Gastroesophageal sphincter (tissue), 4 donors: Measurements from ENCODE around the gene C11orf42. TPM values are rescaled to one million over a fixed set of nuclear protein-coding genes. Genes with fewer than 3 reads are reported as not detected.

Experiments used
- ATAC-seq: fragments of 150-250 bp; one replicate; pipeline ENCODE4 v1.9.1; 2016; ENCODE audit warnings: mild to moderate bottlenecking, moderate library complexity
- H3K27ac ChIP-seq, 4 donors: fragments of 200-600 bp; sonication (generic) in 3 of 4; 1 replicate in 3 of 4; 2 replicates in 1 of 4; pipeline ENCODE4 v1.5.1; 2016 to 2019
- H3K27me3 ChIP-seq: fragments of 200-600 bp; sonication (generic); one replicate; pipeline ENCODE4 v1.5.1; 2019
- H3K36me3 ChIP-seq, 2 donors: fragments of 200-600 bp; sonication (generic); one replicate each; pipeline ENCODE4 v1.5.1; 2019; ENCODE audit warnings: control low read depth in 1 of 2
- H3K4me1 ChIP-seq, 3 donors: fragments of 200-600 bp; sonication (generic); 1 replicate in 2 of 3; 2 replicates in 1 of 3; pipeline ENCODE4 v1.5.1; 2016 to 2019; ENCODE audit warnings: control low read depth in 2 of 3
- H3K4me3 ChIP-seq, 2 donors: fragments of 200-600 bp; sonication (generic); one replicate each; pipeline ENCODE4 v1.5.1; 2019; ENCODE audit warnings: mild to moderate bottlenecking in 1 of 2, moderate library complexity in 1 of 2
- H3K9me3 ChIP-seq, 3 donors: fragments of 200-600 bp; sonication (generic); one replicate each; pipeline ENCODE4 v1.5.1; 2017 to 2019; ENCODE audit warnings: control low read depth in 2 of 3
- EP300 ChIP-seq: sonication (generic); formaldehyde crosslinking; IDR thresholded peaks from one replicate; pipeline ENCODE4 v1.6.1; 2017; ENCODE audit warnings: antibody characterized with exemption, mild to moderate bottlenecking
- POLR2A ChIP-seq, 2 donors: fragments of 450-650 bp; IDR thresholded peaks; one replicate each; pipeline ENCODE4 v1.6.1; 2017; ENCODE audit warnings: antibody characterized with exemption in 2 of 2, mild to moderate bottlenecking in 2 of 2, moderate library complexity in 1 of 2
- POLR2AphosphoS5 ChIP-seq: sonication (generic); formaldehyde crosslinking; IDR thresholded peaks from one replicate; pipeline ENCODE4 v1.6.1; 2017; ENCODE audit warnings: antibody characterized with exemption
- WGBS, 2 donors: methylation state at CpG; one replicate each; pipeline ENCODE4 v1.1.5; 2018; ENCODE audit warnings: low coverage in 1 of 2; 5-methylcytosine and 5-hydroxymethylcytosine counted together
- total RNA-seq, 4 donors: library from RNA; depleted of rRNA; stranded (reverse); fragments of >200 nt; gene quantifications; one replicate each; pipeline ENCODE4 v1.1.0, GENCODE V29; 2016
- TF ChIP-seq, protein P1 (sequence below), 4 experiments: fragments of 200-600 bp in 2 of 4; fragments of 450-650 bp in 2 of 4; sonication (generic) in 1 of 4; IDR thresholded peaks; one replicate each; pipeline ENCODE4 v1.5.1; 2017 to 2019; ENCODE audit warnings: antibody characterized with exemption in 4 of 4, mild to moderate bottlenecking in 2 of 4, moderate library complexity in 2 of 4

The C11orf42 gene
- total RNA-seq, 4 donors from 2014 or later = not detected

DNA sequence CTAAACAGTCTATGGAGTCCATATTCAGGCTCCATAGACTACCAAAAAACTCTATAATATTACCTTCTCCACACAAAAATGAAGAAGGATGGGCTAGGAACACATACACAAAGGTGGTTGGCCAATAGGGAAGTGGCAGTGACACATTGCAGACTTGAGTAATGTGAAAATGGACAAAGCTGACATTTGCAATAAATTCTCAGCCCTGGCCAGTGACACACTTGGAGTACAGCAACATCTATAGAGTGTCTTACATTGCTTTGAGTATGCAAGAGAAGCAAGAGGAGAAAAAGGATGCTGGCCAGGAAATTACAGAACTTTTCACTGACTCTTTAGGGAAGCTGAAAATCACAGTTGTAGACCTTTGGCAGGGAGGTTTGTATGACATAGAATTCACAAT, 13.6 kb upstream of the C11orf42 start:
- Histone ChIP-seq H3K36me3 (no peaks in the 10 kb centered on the region), H3K4me1 (no peaks in the 10 kb centered on the region), H3K4me3 (no peak overlapping the region), H3K9me3 (no peaks in the 10 kb centered on the region), H3K27ac (no peak overlapping the region), H3K27me3 (no peaks in the 10 kb centered on the region)
- ATAC-seq = no peak
- TF ChIP-seq POLR2AphosphoS5 = no peak
- TF ChIP-seq EP300 = no peak
- no peak for TF ChIP-seq POLR2A (IDR thresholded peaks at IDR 0.05)
- TF ChIP-seq, protein P1, sequence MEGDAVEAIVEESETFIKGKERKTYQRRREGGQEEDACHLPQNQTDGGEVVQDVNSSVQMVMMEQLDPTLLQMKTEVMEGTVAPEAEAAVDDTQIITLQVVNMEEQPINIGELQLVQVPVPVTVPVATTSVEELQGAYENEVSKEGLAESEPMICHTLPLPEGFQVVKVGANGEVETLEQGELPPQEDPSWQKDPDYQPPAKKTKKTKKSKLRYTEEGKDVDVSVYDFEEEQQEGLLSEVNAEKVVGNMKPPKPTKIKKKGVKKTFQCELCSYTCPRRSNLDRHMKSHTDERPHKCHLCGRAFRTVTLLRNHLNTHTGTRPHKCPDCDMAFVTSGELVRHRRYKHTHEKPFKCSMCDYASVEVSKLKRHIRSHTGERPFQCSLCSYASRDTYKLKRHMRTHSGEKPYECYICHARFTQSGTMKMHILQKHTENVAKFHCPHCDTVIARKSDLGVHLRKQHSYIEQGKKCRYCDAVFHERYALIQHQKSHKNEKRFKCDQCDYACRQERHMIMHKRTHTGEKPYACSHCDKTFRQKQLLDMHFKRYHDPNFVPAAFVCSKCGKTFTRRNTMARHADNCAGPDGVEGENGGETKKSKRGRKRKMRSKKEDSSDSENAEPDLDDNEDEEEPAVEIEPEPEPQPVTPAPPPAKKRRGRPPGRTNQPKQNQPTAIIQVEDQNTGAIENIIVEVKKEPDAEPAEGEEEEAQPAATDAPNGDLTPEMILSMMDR (IDR thresholded peaks at IDR 0.05) = no peak

- Histone ChIP-seq H3K27me3 (no peaks in the 10 kb centered on the region), H3K4me3 (no peak overlapping the region), H3K4me1 (no peaks in the 10 kb centered on the region), H3K9me3 (no peaks in the 10 kb centered on the region), H3K27ac (no peak overlapping the region), H3K36me3 (no peaks in the 10 kb centered on the region)
- TF ChIP-seq, protein P1 (IDR thresholded peaks at IDR 0.05) = no peak
- TF ChIP-seq POLR2AphosphoS5 (no peak), POLR2A (IDR thresholded peaks at IDR 0.05) (no peak), EP300 (no peak)
- no peak for ATAC-seq
- WGBS, 2 donors = 70 to 75% methylated on average over 1 of the region's 1 CpG
These were observed 11.2 kb upstream of the C11orf42 start for GRCh38 chr11:6194065-6194581.

DNA sequence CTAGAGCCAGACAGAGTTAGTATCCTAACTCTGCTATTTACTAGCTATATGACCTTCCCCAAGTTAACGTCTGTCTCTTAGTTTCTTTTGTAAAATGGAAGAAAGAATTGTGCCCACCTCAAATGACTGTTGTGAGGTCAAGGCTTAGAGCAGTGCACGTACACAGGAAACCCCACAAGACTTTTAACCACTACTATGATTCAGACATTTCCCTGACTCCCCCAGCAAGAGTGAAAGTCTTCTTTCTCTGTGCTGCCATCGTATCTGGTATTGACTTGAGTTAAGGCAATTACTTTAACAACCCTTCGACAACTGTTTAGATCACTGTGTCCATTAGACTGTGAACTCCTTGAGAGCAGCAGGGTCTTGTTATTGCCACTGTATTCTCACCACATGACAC, 9.0 kb upstream of the C11orf42 start:
- H3K9me3 ChIP-seq = no peaks in the 10 kb centered on the region
- no peak for ATAC-seq
- no peak overlapping the region for H3K27ac ChIP-seq
- WGBS, 2 donors = 53 to 60% methylated on average over 4 of the region's 4 CpGs
- H3K27me3 ChIP-seq = no peaks in the 10 kb centered on the region
- no peaks in the 10 kb centered on the region for H3K4me1 ChIP-seq
- H3K4me3 ChIP-seq = no peak overlapping the region
- no peaks in the 10 kb centered on the region for H3K36me3 ChIP-seq
- TF ChIP-seq POLR2A (IDR thresholded peaks at IDR 0.05) = no peak
- no peak for TF ChIP-seq EP300
- TF ChIP-seq POLR2AphosphoS5 = no peak
- TF ChIP-seq, protein P1 (IDR thresholded peaks at IDR 0.05) = no peak

DNA sequence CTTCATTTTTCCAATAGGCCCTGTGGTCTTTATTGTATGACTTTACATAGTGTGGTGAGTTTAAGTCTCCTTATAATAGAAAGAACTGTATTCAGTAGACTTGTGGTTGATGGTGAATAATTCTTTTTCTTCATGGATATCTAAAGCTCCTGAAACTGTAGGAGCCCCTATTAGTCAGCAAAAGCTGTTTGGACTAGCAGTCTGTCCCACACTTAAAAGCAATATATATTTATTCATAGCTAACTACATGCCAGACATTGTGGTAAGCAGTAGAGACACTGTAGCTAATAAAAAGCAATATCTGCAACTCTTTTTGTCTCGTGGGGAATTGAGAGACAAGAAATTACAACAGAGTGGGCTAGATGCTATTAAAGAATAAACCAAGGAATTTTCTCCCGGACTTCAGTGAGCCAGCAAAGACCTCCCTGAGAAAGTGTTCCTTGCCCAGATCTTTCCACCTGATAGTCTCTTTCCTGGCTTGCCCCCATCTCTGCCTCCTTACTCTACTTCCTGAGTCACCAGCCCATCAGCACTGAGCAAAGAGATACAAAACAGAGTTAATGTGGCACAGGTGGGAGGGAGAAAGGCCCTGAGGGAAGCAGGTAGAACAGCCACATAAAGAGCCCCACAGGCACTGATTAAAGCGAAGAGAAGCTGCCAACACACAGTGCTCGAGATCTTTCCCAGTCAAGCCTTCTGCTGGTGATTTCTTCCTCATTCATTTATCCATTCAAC, 7.7 kb upstream of the C11orf42 start:
- WGBS, 2 donors = 59 to 85% methylated on average over 3 to 4 of the region's 4 CpGs
- H3K4me1 ChIP-seq = no peaks in the 10 kb centered on the region
- no peak overlapping the region for H3K27ac ChIP-seq
- no peaks in the 10 kb centered on the region for H3K27me3 ChIP-seq
- H3K4me3 ChIP-seq = no peak overlapping the region
- H3K9me3 ChIP-seq = no peaks in the 10 kb centered on the region
- TF ChIP-seq EP300 = no peak
- TF ChIP-seq POLR2A (IDR thresholded peaks at IDR 0.05) = no peak
- TF ChIP-seq, protein P1 (IDR thresholded peaks at IDR 0.05) = no peak
- no peak for TF ChIP-seq POLR2AphosphoS5
- H3K36me3 ChIP-seq = no peaks in the 10 kb centered on the region
- ATAC-seq = no peak

GRCh38 chr11:6199174-6199810, 6.1 kb upstream of the C11orf42 start, which contains the start of gene OR52W1:
Gene OR52W1 (plus strand): TSS chr11:6199224. CDS start chr11:6199224, 0 bp downstream.
- Histone ChIP-seq H3K9me3 (no peaks in the 10 kb centered on the region), H3K36me3 (no peaks in the 10 kb centered on the region), H3K4me3 (no peak within 1 kb of the TSS), H3K27me3 (no peaks in the 10 kb centered on the region), H3K27ac (no peak within 1 kb of the TSS), H3K4me1 (no peaks in the 10 kb centered on the region)
- TF ChIP-seq POLR2AphosphoS5 (no peak), POLR2A (IDR thresholded peaks at IDR 0.05) (no peak), EP300 (no peak)
- TF ChIP-seq, protein P1 (IDR thresholded peaks at IDR 0.05) = no peak
- WGBS, 2 donors = 100% methylated on average over 1 of the region's 5 CpGs; no CpG with 5 or more reads in 1 of the 2 donors
- no peak for ATAC-seq
